Measurements from ENCODE around the gene TBC1D9B.

TBC1D9B gene

GRCh38 chr5:179822059-179822432 lies 85.7 kb downstream of the TBC1D9B start:
- Histone ChIP-seq H3K27me3 (ENCODE audit: insufficient read depth, low read length, poor library complexity, severe bottlenecking) (no peaks in the 10 kb centered on the region), H3K4me1 (ENCODE audit: insufficient read depth, low read length, poor library complexity, severe bottlenecking) (peaks cover 12% of the 10 kb centered on the region), H3K4me3 (ENCODE audit: low read length, poor library complexity, severe bottlenecking) (peak overlapping the region; percentile 79), H4K20me1 (ENCODE audit: insufficient read depth, low read length, poor library complexity, severe bottlenecking) (peaks cover 8% of the 10 kb centered on the region), H2AFZ (ENCODE audit: low read length) (no peak overlapping the region), H3K4me2 (ENCODE audit: low read depth, low read length, poor library complexity, severe bottlenecking) (peak overlapping the region; percentile 73), H3F3A (ENCODE audit: low read depth) (no peaks in the 10 kb centered on the region), H3K9me3 (ENCODE audit: insufficient read depth, low read depth, low read length) (no peaks in the 10 kb centered on the region), H3K36me3 (ENCODE audit: insufficient read depth, low read length) (no peaks in the 10 kb centered on the region), H3K9me2 (replicated peaks; ENCODE audit: low read depth, low read length) (no peaks in the 10 kb centered on the region), H3K9ac (ENCODE audit: low read depth, low read length, poor library complexity, severe bottlenecking) (no peak overlapping the region), H3K79me2 (ENCODE audit: insufficient read depth, low read length) (peaks cover 13% of the 10 kb centered on the region; the same call in 1 of the 2 replicates)
- TF ChIP-seq EZH2phosphoT487 (IDR thresholded peaks at IDR 0.05; ENCODE audit: borderline replicate concordance), result no peak
- TF ChIP-seq CTCF (conservative IDR thresholded peaks at IDR 0.05; ENCODE audit: low read length), result no peak

- Histone ChIP-seq H2AFZ (ENCODE audit: low read length) (no peak overlapping the region), H3K27me3 (ENCODE audit: insufficient read depth, low read length, poor library complexity, severe bottlenecking) (no peaks in the 10 kb centered on the region), H3K79me2 (ENCODE audit: insufficient read depth, low read length) (peaks cover 13% of the 10 kb centered on the region; the same call in 1 of the 2 replicates), H3K4me1 (ENCODE audit: insufficient read depth, low read length, poor library complexity, severe bottlenecking) (peaks cover 12% of the 10 kb centered on the region), H3K4me2 (ENCODE audit: low read depth, low read length, poor library complexity, severe bottlenecking) (peak overlapping the region; percentile 73), H3K36me3 (ENCODE audit: insufficient read depth, low read length) (no peaks in the 10 kb centered on the region), H3K9me2 (replicated peaks; ENCODE audit: low read depth, low read length) (no peaks in the 10 kb centered on the region), H4K20me1 (ENCODE audit: insufficient read depth, low read length, poor library complexity, severe bottlenecking) (peaks cover 8% of the 10 kb centered on the region), H3K4me3 (ENCODE audit: low read length, poor library complexity, severe bottlenecking) (peak overlapping the region; percentile 79), H3K9me3 (ENCODE audit: insufficient read depth, low read depth, low read length) (no peaks in the 10 kb centered on the region), H3K9ac (ENCODE audit: low read depth, low read length, poor library complexity, severe bottlenecking) (peak overlapping the region; percentile 82), H3F3A (ENCODE audit: low read depth) (no peaks in the 10 kb centered on the region)
- TF ChIP-seq EZH2phosphoT487 (IDR thresholded peaks at IDR 0.05; ENCODE audit: borderline replicate concordance), result no peak
Measured at GRCh38 chr5:179821298-179822058, 86.2 kb downstream of the TBC1D9B start.

- peaks cover 12% of the 10 kb centered on the region for H3K4me1 ChIP-seq (ENCODE audit: insufficient read depth, low read length, poor library complexity, severe bottlenecking)
- H2AFZ ChIP-seq (ENCODE audit: low read length), result no peak within 1 kb of the TSS
Measured at GRCh38 chr5:179820483-179821297, 87.0 kb downstream of the TBC1D9B start, which contains the start of gene SQSTM1. Gene SQSTM1, plus strand, starts transcription at chr5:179820905. Its CDS starts 32 bp downstream, at chr5:179820937.

More at GRCh38 chr5:179820483-179821297, 87.0 kb downstream of the TBC1D9B start, which contains the start of gene SQSTM1:
- no peaks in the 10 kb centered on the region for H3K27me3 ChIP-seq (ENCODE audit: insufficient read depth, low read length, poor library complexity, severe bottlenecking)
- no peaks in the 10 kb centered on the region for H3K36me3 ChIP-seq (ENCODE audit: insufficient read depth, low read length)
- H3K9me2 ChIP-seq (replicated peaks; ENCODE audit: low read depth, low read length), result no peaks in the 10 kb centered on the region
- H3K79me2 ChIP-seq (ENCODE audit: insufficient read depth, low read length), result peaks cover 13% of the 10 kb centered on the region; the same call in 1 of the 2 replicates
- H3K9ac ChIP-seq (ENCODE audit: low read depth, low read length, poor library complexity, severe bottlenecking), result peak within 1 kb of the TSS; percentile 82
- no peaks in the 10 kb centered on the region for H3K9me3 ChIP-seq (ENCODE audit: insufficient read depth, low read depth, low read length)
- TF ChIP-seq CTCF (conservative IDR thresholded peaks at IDR 0.05; ENCODE audit: low read length) (no peak), EZH2phosphoT487 (IDR thresholded peaks at IDR 0.05; ENCODE audit: borderline replicate concordance) (no peak)
- H4K20me1 ChIP-seq (ENCODE audit: insufficient read depth, low read length, poor library complexity, severe bottlenecking), result peaks cover 8% of the 10 kb centered on the region
- H3F3A ChIP-seq (ENCODE audit: low read depth), result no peaks in the 10 kb centered on the region
- peak within 1 kb of the TSS; percentile 73 for H3K4me2 ChIP-seq (ENCODE audit: low read depth, low read length, poor library complexity, severe bottlenecking)
- H3K4me3 ChIP-seq (ENCODE audit: low read length, poor library complexity, severe bottlenecking), result peak within 1 kb of the TSS; percentile 79

Measured in Loucy (cell line).